Psoas muscle (tissue), 8 donors: ENCODE data around the gene FILIP1. TPM values are rescaled to one million over a fixed set of nuclear protein-coding genes. Genes with fewer than 3 reads are reported as not detected.

ENCODE experiments used
- ATAC-seq, 4 donors: fragments of 200-7000 bp; cut with Tn5 transposase; one replicate each; pipeline ENCODE4 v1.9.1; 2020; ENCODE audit warnings: moderate library complexity in 3 of 4, mild to moderate bottlenecking in 2 of 4
- DNase-seq, 2 donors: peaks; one replicate each; pipeline ENCODE4 v3.0.0-alpha.2; 2020
- H3K27ac ChIP-seq: fragments of 200-600 bp; one replicate; pipeline ENCODE4 v1.8.0; 2022
- H3K27me3 ChIP-seq, 3 donors: fragments of 200-600 bp in 1 of 3; one replicate each; pipeline versions ENCODE4 v1.6.1 to v1.8.0; 2013 to 2022; ENCODE audit warnings: low read length in 2 of 3, mild to moderate bottlenecking in 2 of 3, moderate library complexity in 1 of 3; ENCODE audit not compliant: insufficient read depth in 3 of 3
- H3K36me3 ChIP-seq, 2 donors: fragments of 200-600 bp in 1 of 2; one replicate each; pipeline versions ENCODE4 v1.6.1 to v1.8.0; 2013 to 2022; ENCODE audit warnings: low read depth in 1 of 2, mild to moderate bottlenecking in 1 of 2, moderate library complexity in 1 of 2; ENCODE audit not compliant: insufficient read depth in 1 of 2
- H3K4me1 ChIP-seq: fragments of 200-600 bp; one replicate; pipeline ENCODE4 v1.8.0; 2022
- H3K4me3 ChIP-seq: fragments of 200-600 bp; one replicate; pipeline ENCODE4 v1.8.0; 2022; ENCODE audit warnings: mild to moderate bottlenecking
- H3K9me3 ChIP-seq: fragments of 200-600 bp; one replicate; pipeline ENCODE4 v1.8.0; 2022
- CTCF ChIP-seq: fragments of 200-600 bp; IDR thresholded peaks from one replicate; pipeline ENCODE4 v1.8.0; 2022; ENCODE audit warnings: antibody characterized with exemption
- WGBS, 3 donors: extraction: QIAGEN DNeasy Blood & Tissue Kit; methylation state at CpG; one replicate each; pipeline versions ENCODE4 v1.1.6 to v1.1.7; 2013; 5-methylcytosine and 5-hydroxymethylcytosine counted together
- intact Hi-C, 2 donors: fragments of 100-400 bp; cut with DNase I; formaldehyde crosslinking; loops; one replicate each; pipeline versions ENCODE4 v1.11.0 to v1.14.2; 2022
- polyA plus RNA-seq, 3 donors: library from polyadenylated mRNA; stranded (reverse); fragments of 200-250 nt; gene quantifications; one replicate each; pipeline ENCODE4 v1.2.3, GENCODE V29; 2013
- total RNA-seq, 4 donors: library from RNA; stranded (reverse); fragmentation: NEBNext Ultra II Directional in 2 of 4; extraction: Animal tissue kit (Norgen Biotek cat#: 25700) in 2 of 4; gene quantifications; one replicate each; pipeline versions ENCODE4 v1.2.1 to v1.2.4, GENCODE V29; 2021 to 2023
- donor health status: healthy with polysubstance abuse.
- donor health status: DM: no; HTN: no; CAD: no; lungs with moderate emphysema.
- donor health status: Bipolar disorder and iron deficiency.
- donor health status: healthy.
- donor health status: DM: yes; HTN: yes; CAD: no.
- donor health status: DM: no; HTN: no; CAD: no.
- donor health status: DM: no; HTN: no; CAD: no.
- donor health status: DM: yes; HTN: yes; CAD: no.

The FILIP1 gene
- total and polyA plus RNA-seq, 7 donors, result 2.8 to 129 (median 71.5) TPM

- peak; percentile 32 to 79 for DNase-seq
- peak; percentile 93 to 97 (median 95) for ATAC-seq
- H3K36me3 ChIP-seq, result no peaks in the 10 kb centered on the region
- H3K27ac ChIP-seq, result peak overlapping the region; percentile 79
- no peaks in the 10 kb centered on the region for H3K9me3 ChIP-seq
- H3K4me1 ChIP-seq, result peaks cover 81% of the 10 kb centered on the region
- H3K4me3 ChIP-seq, result peak overlapping the region; percentile 43
- intact Hi-C loops, result no loop called here
- 7 to 11% (median 10%) methylated on average over 3 of the region's 3 CpGs for WGBS, 3 donors
- no peaks in the 10 kb centered on the region for H3K27me3 ChIP-seq
- TF ChIP-seq CTCF, result no peak
These were observed 91.3 kb downstream of the FILIP1 start for GRCh38 chr6:75402296-75402695.

GRCh38 chr6:75397656-75398465 is 95.7 kb downstream of the FILIP1 start:
- H3K27me3 ChIP-seq, result no peaks in the 10 kb centered on the region
- H3K27ac ChIP-seq, result no peak overlapping the region
- H3K36me3 ChIP-seq, result no peaks in the 10 kb centered on the region
- no peak for TF ChIP-seq CTCF
- intact Hi-C loops, result no loop called here
- 51 to 59% (median 54%) methylated on average over 4 of the region's 4 CpGs for WGBS, 3 donors
- no peak overlapping the region for H3K4me3 ChIP-seq
- ATAC-seq (no peak), DNase-seq (no peak)
- peaks cover 86% of the 10 kb centered on the region for H3K4me1 ChIP-seq
- H3K9me3 ChIP-seq, result no peaks in the 10 kb centered on the region

GRCh38 chr6:75397171-75397570 is 96.4 kb downstream of the FILIP1 start:
- peaks cover 82% of the 10 kb centered on the region for H3K4me1 ChIP-seq
- no peaks in the 10 kb centered on the region for H3K9me3 ChIP-seq
- no peak overlapping the region for H3K27ac ChIP-seq
- intact Hi-C loops, result no loop called here
- no peak for ATAC-seq
- H3K36me3 ChIP-seq, result no peaks in the 10 kb centered on the region
- no peak for TF ChIP-seq CTCF
- H3K27me3 ChIP-seq, result no peaks in the 10 kb centered on the region
- H3K4me3 ChIP-seq, result no peak overlapping the region
- no peak for DNase-seq

GRCh38 chr6:75396005-75396800 is 97.4 kb downstream of the FILIP1 start:
- ATAC-seq (peak; percentile 92 to 97 (median 96)), DNase-seq (no peak)
- intact Hi-C loops, result no loop called here
- Histone ChIP-seq H3K9me3 (no peaks in the 10 kb centered on the region), H3K27me3 (no peaks in the 10 kb centered on the region), H3K4me3 (no peak overlapping the region), H3K36me3 (no peaks in the 10 kb centered on the region), H3K4me1 (peaks cover 82% of the 10 kb centered on the region), H3K27ac (peak overlapping the region; percentile 70)
- no peak for TF ChIP-seq CTCF
- WGBS, 3 donors, result 35 to 45% (median 40%) methylated on average over 6 of the region's 6 CpGs
